Forelimb muscle (tissue), 1 donor: ENCODE data around the gene KRTAP5-1. TPM values are rescaled to one million over a fixed set of nuclear protein-coding genes. Genes with fewer than 3 reads are reported as not detected.

Source experiments
- DNase-seq: peaks from one replicate; pipeline ENCODE4 v3.0.0-alpha.2; 2013; ENCODE audit warnings: low read depth
- polyA plus RNA-seq: library from polyadenylated mRNA; unstranded; fragments of 120-200 nt; gene quantifications from one replicate; pipeline ENCODE4 v1.2.1, GENCODE V29; 2013; ENCODE audit not compliant: insufficient read length

The KRTAP5-1 gene
- polyA plus RNA-seq, 1 donor: 2.5 TPM

DNA sequence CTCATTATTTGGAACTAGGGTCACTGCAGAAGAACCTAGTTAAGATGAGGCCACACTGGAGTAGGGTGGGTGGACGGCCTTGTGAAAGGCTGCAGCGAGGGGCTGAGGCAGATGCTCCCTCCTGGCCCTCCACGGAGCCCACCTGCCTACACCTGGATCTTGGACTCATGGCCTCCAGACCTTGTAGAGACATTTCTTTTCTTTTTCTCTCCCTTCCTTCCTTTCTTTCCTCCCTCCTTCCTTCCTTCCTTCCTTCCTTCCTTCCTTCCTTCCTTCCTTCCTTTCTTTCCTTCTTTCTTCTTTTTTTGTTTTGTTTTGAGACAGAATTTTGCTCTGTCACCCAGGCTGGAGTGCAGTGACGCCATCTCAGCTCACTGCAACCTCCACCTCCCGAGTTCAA lies 39.7 kb downstream of the KRTAP5-1 start:
- no peak for DNase-seq

DNA sequence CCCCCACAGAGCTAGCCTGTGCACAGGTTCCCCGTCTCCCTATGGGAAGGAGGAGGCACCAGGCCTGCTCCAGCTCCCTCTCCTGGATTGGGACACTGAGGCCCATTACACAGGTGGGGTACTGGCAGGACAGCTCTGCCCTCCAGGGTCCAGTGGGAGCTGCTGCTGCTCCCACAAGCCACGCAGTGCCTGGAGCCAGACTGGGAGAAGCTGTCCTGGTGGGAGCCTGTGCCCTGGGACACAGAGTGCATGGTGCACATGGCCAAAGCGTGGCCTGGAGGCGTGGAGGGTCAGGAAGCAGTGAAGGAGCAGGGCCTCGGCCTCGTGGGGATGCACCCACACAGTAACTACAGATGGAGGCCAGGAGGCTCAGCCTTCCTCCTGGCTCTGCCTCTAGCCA lies 40.5 kb downstream of the KRTAP5-1 start:
- no peak for DNase-seq

DNA sequence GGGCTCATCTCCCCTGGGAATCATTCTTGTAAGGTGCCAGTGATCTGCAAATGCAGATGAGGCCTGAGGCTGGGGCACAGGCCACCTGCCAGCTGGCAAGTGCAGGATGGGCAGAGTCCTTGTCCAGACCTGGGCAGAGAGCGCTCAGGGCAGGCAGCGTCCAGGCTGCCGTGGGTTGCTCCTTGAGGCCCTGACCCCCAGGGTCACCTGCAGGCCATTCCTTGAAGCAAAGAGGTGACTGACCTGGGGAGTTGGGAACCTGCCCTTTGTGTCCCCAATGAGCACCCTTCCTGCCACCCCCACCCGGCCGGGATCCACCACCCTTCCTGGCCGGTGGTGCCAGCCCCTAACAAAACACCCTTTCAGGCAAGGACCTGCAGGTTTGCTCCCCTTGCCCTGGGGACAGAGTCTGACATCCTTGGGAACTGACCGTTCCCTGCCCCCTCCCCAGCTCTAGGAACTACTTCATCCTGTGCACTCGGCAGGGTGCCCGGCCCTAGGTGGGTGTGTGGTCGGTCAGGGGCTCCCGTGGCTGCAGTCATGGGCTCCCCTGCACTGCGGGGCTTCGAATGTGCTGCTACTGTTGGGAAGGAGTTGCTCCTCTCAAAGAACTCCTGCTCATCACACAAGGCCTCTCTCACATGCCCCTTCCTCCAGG lies 41.3 kb downstream of the KRTAP5-1 start:
- no peak for DNase-seq

DNA sequence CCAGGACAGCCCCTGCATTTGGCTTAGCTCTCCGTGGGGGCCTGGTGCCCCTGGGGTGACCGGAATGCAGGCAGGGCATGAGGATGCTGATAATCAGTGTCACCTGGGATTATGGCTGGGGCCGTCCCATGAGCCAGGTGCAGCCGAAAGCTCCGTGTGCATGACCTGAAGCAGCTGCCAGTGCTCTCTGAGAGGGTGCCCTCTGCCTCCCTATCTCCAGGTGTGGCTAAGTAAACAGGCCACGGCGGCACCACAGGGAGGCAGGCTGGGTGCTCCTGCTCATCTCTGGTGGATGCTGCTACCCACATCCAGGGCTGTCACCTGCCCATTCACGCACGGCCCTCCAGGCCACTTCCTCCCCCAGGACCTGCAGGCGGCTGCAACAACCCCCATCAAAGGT lies 42.8 kb downstream of the KRTAP5-1 start:
- DNase-seq: no peak

DNA sequence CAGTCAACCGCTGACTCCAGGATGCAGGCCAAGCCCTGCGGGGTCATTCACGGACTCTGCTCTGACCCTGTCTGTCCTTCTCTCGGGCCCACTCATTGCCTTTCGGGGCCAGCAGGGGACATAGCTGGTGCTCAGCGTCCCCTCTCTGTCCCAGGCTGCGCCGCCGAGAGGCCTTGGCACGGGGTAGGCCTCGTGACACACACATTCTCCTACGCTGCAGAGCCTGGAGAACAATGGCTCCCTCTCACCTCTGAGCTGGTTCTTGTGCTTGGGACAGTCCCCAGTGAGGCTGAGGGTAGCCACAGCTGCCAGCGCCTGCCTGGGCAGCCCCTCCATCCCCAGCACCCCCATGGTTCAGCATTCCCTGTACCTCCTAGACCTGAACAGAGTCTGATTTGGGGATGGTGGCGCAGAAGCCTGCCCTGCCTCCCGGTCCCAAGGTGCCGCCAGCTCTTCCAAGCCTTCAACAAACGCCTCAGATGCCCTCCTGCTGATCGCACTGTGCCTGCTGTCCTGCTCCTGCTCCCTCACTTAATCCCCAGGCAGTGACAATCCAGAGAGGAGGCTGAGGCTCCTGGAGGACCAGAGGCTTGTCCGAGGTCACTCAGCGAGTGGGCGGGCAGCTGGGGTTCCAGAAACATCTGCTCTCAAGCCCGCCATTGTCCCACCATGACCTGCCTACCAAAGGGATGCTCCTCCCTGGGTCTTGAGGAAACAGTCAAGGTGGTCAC lies 43.4 kb downstream of the KRTAP5-1 start:
- no peak for DNase-seq

DNA sequence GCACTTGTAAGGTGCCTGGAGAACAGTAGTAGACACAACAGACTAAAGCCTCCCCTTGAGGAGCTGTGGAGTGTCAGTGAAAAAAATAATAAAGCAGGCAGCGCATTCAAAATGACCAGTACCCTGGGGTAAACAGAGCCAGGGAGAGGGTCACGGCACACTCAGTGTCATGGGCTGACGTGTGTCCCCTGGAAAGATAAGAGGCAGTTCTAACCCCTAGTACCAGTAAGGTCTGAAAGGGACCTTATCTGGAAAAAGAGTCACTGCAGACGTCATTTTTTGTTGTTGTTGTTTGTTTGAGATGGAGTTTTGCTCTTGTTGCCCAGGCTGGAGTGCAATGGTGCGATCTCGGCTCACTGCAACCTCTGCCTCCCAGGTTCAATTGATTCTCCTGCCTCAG lies 45.0 kb downstream of the KRTAP5-1 start:
- no peak for DNase-seq

DNA sequence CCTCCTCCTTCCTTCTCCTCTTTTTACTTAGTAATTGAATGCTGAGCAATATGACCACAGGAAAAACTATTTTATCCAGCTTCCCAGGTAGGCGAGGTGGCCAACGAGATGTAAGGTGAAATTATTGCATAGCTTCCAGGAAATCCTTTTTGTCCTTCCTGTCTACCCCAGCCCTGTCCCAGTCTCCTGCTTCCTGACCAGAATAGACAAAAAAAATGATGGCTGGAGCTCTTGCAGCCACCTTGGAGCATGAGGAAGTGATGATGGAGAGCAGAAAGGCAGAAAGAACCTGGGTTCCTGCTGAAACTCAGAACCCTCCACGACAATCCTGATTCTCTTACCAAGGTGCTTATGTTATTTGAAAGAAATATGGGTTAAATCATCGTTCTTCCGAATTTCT lies 46.9 kb downstream of the KRTAP5-1 start:
- DNase-seq: no peak

DNA sequence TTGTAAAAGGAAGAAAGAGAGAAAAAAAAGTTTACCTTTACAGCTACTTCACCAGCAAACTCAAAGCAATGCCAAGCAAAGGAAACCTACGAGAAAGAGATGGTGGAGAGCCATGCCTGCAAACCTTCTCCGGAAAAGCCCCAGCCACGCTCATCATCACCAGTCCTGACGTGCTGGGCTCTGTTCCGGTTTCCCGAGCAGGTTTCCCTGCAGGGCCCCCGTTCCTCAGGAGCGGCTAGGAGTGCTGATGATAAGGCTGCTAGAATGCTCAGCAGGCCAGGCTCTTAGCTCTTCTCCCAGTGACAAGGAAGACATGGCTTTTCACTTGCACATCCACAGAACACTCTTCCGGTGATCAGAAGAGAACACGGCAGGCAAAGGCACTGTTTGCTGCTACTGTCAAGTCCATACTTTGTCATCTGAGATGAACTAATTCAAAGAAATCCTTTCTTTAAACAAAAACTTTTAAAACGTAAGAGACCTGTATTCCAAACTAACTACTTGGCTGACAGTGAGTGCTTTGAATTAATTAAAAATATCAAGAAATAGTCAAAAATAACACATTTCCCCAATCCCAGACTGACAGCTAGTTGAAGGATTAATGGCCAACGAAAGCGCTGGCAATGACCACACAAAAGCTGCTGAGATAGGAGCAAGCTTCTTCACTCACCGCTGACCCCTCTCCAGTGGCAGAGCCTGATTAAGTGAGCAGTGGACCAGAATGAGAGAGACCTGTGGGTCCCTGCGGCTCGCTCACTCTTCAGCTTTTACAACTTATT lies 48.8 kb downstream of the KRTAP5-1 start:
- DNase-seq: no peak

DNA sequence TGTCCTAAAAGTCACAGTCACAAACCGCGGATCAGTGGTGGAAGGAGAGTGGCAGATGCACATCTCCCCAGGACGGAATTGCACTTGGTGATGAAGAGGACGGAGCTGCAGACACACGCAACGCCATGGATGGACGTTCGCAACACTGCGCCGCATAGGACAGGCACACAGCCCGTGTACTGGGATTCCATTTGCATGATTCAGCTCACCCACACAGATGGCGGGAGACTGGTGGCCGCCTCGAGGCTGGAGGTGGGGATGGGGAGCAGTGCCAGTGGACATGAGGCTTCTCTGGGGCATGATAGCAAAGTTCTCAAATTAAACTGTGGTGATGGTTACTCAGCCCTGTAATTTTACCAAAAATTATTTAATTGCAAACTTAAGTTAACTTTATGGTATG lies 50.4 kb downstream of the KRTAP5-1 start:
- no peak for DNase-seq

Other genes with a start within 250 kb of the KRTAP5-1 start
- gene BRSK2, start 195.3 kb downstream of the KRTAP5-1 start, polyA plus RNA-seq: 1.2 TPM
- gene MOB2, start 98.5 kb downstream of the KRTAP5-1 start, polyA plus RNA-seq: 22.7 TPM
- gene DUSP8, start 13.0 kb downstream of the KRTAP5-1 start, polyA plus RNA-seq: 37.3 TPM
- gene KRTAP5-2, start 13.0 kb upstream of the KRTAP5-1 start, polyA plus RNA-seq: 0.38 TPM
- gene KRTAP5-3, start 23.2 kb upstream of the KRTAP5-1 start, polyA plus RNA-seq: not detected
- gene KRTAP5-4, start 36.9 kb upstream of the KRTAP5-1 start, polyA plus RNA-seq: not detected
- gene KRTAP5-5, start 44.5 kb upstream of the KRTAP5-1 start, polyA plus RNA-seq: not detected
- gene KRTAP5-6, start 111.9 kb upstream of the KRTAP5-1 start, polyA plus RNA-seq: 0.71 TPM
- 0.81 TPM for gene IFITM10, start 165.3 kb upstream of the KRTAP5-1 start, polyA plus RNA-seq
- gene CTSD, start 178.6 kb upstream of the KRTAP5-1 start, polyA plus RNA-seq: 80.6 TPM
- 0.54 TPM for gene SYT8, start 249.7 kb upstream of the KRTAP5-1 start, polyA plus RNA-seq